Small intestine (tissue), 7 donors: Measurements from ENCODE around the gene CLCA2. TPM values are rescaled to one million over a fixed set of nuclear protein-coding genes. Genes with fewer than 3 reads are reported as not detected.

Experiments
- DNase-seq, 2 donors: peaks; one replicate each; pipeline versions ENCODE4 v3.0.0 to v3.0.0-alpha.2; 2013
- FAIRE-seq: peaks from 2 replicates; lab custom pipeline; 2012; peaks lifted over from hg19 to GRCh38; lab: Jason Lieb, UNC
- H3K27ac ChIP-seq, 3 donors: one replicate each; pipeline ENCODE4 v1.5.1; 2013; ENCODE audit warnings: low read length in 2 of 3, mild to moderate bottlenecking in 2 of 3, control low read depth in 1 of 3, inconsistent platforms in 1 of 3, low read depth in 1 of 3, moderate library complexity in 1 of 3
- H3K27me3 ChIP-seq, 3 donors: one replicate each; pipeline ENCODE4 v1.6.1; 2013; ENCODE audit warnings: low read length in 3 of 3, inconsistent platforms in 1 of 3; ENCODE audit not compliant: control insufficient read depth in 3 of 3, insufficient read depth in 3 of 3
- H3K36me3 ChIP-seq, 3 donors: one replicate each; pipeline ENCODE4 v1.6.1; 2013; ENCODE audit warnings: low read length in 3 of 3, inconsistent platforms in 1 of 3, low read depth in 1 of 3, mild to moderate bottlenecking in 1 of 3, moderate library complexity in 1 of 3; ENCODE audit not compliant: control insufficient read depth in 3 of 3, insufficient read depth in 2 of 3
- H3K4me1 ChIP-seq, 3 donors: one replicate each; pipeline ENCODE4 v1.6.1; 2013; ENCODE audit warnings: low read length in 2 of 3, inconsistent platforms in 1 of 3, low read depth in 1 of 3, mild to moderate bottlenecking in 1 of 3, moderate library complexity in 1 of 3; ENCODE audit not compliant: control insufficient read depth in 3 of 3, insufficient read depth in 2 of 3
- H3K4me3 ChIP-seq, 3 donors: one replicate each; pipeline ENCODE4 v1.5.1; 2013; ENCODE audit warnings: low read length in 3 of 3, control low read depth in 1 of 3, inconsistent platforms in 1 of 3, low read depth in 1 of 3, mild to moderate bottlenecking in 1 of 3, moderate library complexity in 1 of 3
- H3K9me3 ChIP-seq, 2 donors: one replicate each; pipeline ENCODE4 v1.6.1; 2013; ENCODE audit warnings: low read depth in 1 of 2, low read length in 1 of 2; ENCODE audit not compliant: control insufficient read depth in 2 of 2, insufficient read depth in 1 of 2
- WGBS, 3 donors: extraction: QIAGEN DNeasy Blood & Tissue Kit; methylation state at CpG; one replicate each; pipeline ENCODE4 v1.1.7; 2013; 5-methylcytosine and 5-hydroxymethylcytosine counted together
- polyA plus RNA-seq, 4 donors: library from polyadenylated mRNA; stranded (reverse) in 3 of 4; unstranded in 1 of 4; fragments of 200-250 nt in 3 of 4; fragments of 120-200 nt in 1 of 4; gene quantifications; one replicate each; pipeline versions ENCODE4 v1.2.1 to v1.2.3, GENCODE V29; 2013
- donor health status: healthy with polysubstance abuse.
- donor health status: control.
- donor health status: control.
- donor health status: Bipolar disorder and iron deficiency.
- donor health status: healthy.

Gene CLCA2
- polyA plus RNA-seq, 4 donors, result 0.37 to 4.7 (median 0.91) TPM

DNA sequence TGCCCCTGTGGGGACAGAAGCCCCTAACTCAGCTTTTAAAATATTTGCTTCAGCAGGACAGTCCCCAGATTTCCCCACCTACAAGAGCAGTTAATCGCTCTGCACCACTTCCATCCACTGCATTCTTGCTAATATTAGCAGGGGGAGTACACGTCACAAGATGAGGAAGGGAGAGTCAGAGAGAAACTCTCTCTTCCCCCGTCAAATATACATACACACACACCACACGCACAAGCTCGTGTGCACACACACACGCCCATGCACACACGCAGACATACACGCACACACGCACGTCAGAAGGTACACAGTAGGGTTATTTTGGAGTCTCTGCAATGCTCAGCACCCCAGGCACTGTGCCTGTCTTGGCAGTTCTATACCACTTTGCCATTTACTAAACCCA, 46.9 kb downstream of the CLCA2 start:
- Histone ChIP-seq H3K27ac (no peak overlapping the region), H3K9me3 (no peaks in the 10 kb centered on the region), H3K4me3 (peak overlapping the region in 2 of 3 donors; percentile 10 to 26), H3K36me3 (no peaks in the 10 kb centered on the region), H3K27me3 (no peaks in the 10 kb centered on the region), H3K4me1 (no peaks in the 10 kb centered on the region)
- WGBS, 3 donors, result 79 to 86% (median 80%) methylated on average over 10 of the region's 10 CpGs
- FAIRE-seq (no peak), DNase-seq (no peak)

GRCh38 chr1:86471291-86471690, 47.3 kb downstream of the CLCA2 start:
- DNase-seq, result no peak
- no peak overlapping the region for H3K27ac ChIP-seq
- H3K9me3 ChIP-seq, result no peaks in the 10 kb centered on the region
- H3K4me3 ChIP-seq, result peak overlapping the region in 1 of 3 donors; percentile 10
- H3K4me1 ChIP-seq, result no peaks in the 10 kb centered on the region
- FAIRE-seq, result no peak
- no peaks in the 10 kb centered on the region for H3K27me3 ChIP-seq
- H3K36me3 ChIP-seq, result no peaks in the 10 kb centered on the region

GRCh38 chr1:86472152-86472551, 48.2 kb downstream of the CLCA2 start:
- Histone ChIP-seq H3K27me3 (no peaks in the 10 kb centered on the region), H3K4me3 (peak overlapping the region in 1 of 3 donors; percentile 7), H3K36me3 (no peaks in the 10 kb centered on the region), H3K27ac (no peak overlapping the region), H3K9me3 (no peaks in the 10 kb centered on the region), H3K4me1 (no peaks in the 10 kb centered on the region)
- FAIRE-seq (no peak), DNase-seq (no peak)
- WGBS, 3 donors, result 51 to 70% (median 60%) methylated on average over 4 of the region's 4 CpGs

DNA sequence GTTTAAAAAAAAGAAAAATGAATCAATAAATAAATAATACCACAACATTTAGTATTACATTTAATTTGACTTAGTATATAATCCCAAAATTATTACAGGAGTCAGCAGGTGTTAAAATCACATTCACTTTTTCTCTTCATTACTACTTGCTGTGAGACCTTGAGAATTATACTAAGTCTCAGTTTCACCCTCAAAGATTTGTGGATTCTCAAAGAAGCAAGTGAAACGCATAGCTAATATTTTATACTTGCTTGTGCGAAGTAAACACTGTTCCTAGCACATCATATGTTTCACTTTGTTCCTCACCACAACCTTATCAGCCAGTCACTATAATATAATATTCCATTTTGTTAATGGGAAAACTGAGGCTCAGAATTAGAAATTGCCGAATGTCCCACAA, 48.8 kb downstream of the CLCA2 start:
- 68 to 85% (median 75%) methylated on average over 3 of the region's 3 CpGs for WGBS, 3 donors

DNA sequence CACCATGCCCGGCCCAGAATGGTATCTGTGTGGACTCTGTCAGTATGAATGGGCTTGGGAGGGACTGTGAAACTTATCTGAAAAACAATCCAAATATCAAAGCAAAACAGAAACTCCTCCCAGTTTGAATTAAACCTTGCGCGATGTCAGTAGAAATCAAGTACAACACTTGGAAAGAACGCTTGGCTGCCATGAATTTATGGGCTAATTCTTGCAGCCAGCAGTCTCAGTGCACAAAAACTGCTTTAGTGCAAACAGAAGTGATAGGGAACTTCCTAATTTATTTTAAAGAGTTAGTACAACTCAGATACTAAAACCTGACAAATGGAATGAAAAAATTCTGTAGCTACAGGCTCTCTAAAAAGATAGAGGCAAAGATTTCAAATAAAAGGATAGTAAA, 53.3 kb downstream of the CLCA2 start:
- no peaks in the 10 kb centered on the region for H3K36me3 ChIP-seq
- no peak for DNase-seq
- no peaks in the 10 kb centered on the region for H3K27me3 ChIP-seq
- H3K4me1 ChIP-seq, result no peaks in the 10 kb centered on the region
- no peak overlapping the region for H3K4me3 ChIP-seq
- no peaks in the 10 kb centered on the region for H3K9me3 ChIP-seq
- no peak overlapping the region for H3K27ac ChIP-seq
- WGBS, 3 donors, result 75 to 77% (median 75%) methylated on average over 4 of the region's 4 CpGs
- no peak for FAIRE-seq

More for the DNA sequence above, 48.8 kb downstream of the CLCA2 start:
- H3K9me3 ChIP-seq, result no peaks in the 10 kb centered on the region
- no peaks in the 10 kb centered on the region for H3K27me3 ChIP-seq
- no peaks in the 10 kb centered on the region for H3K4me1 ChIP-seq
- H3K36me3 ChIP-seq, result no peaks in the 10 kb centered on the region
- H3K27ac ChIP-seq, result no peak overlapping the region
- peak overlapping the region in 1 of 3 donors; percentile 4 for H3K4me3 ChIP-seq
- FAIRE-seq (peak; percentile 33), DNase-seq (no peak)

DNA sequence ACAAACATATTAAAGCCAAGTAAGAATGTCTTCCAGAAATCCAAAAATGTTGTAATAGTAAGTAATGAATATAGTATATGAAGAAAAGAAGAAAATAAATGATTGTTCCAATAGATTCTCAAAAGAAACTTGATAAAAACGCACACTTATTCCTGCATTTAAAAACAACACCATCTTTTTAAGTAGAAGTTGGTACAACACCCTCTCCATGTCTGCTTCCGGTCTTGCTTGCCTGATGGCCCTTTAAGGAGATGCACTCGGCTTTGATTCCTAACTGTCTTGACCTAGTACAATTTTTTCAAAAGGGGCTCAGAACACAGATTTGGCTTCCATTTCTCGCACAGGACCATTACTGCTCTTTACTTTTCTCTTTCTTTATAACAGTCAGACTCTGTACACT, 53.7 kb downstream of the CLCA2 start:
- Histone ChIP-seq H3K9me3 (no peaks in the 10 kb centered on the region), H3K27me3 (no peaks in the 10 kb centered on the region), H3K36me3 (no peaks in the 10 kb centered on the region), H3K4me3 (no peak overlapping the region), H3K27ac (no peak overlapping the region), H3K4me1 (no peaks in the 10 kb centered on the region)
- FAIRE-seq (no peak), DNase-seq (no peak)
- WGBS, 3 donors, result 81 to 90% (median 88%) methylated on average over 4 of the region's 4 CpGs

- WGBS, 3 donors, result 73 to 87% (median 79%) methylated on average over 5 of the region's 5 CpGs
- no peak for FAIRE-seq
- Histone ChIP-seq H3K27ac (no peak overlapping the region), H3K4me1 (no peaks in the 10 kb centered on the region), H3K9me3 (no peaks in the 10 kb centered on the region), H3K4me3 (no peak overlapping the region), H3K36me3 (no peaks in the 10 kb centered on the region), H3K27me3 (no peaks in the 10 kb centered on the region)
- no peak for DNase-seq
Observed at GRCh38 chr1:86478416-86479156, 54.6 kb downstream of the CLCA2 start.

GRCh38 chr1:86481966-86482365, 58.0 kb downstream of the CLCA2 start:
- 43 to 69% (median 58%) methylated on average over 4 of the region's 4 CpGs for WGBS, 3 donors
- Histone ChIP-seq H3K27ac (no peak overlapping the region), H3K9me3 (no peaks in the 10 kb centered on the region), H3K4me3 (no peak overlapping the region), H3K27me3 (no peaks in the 10 kb centered on the region), H3K4me1 (no peaks in the 10 kb centered on the region), H3K36me3 (no peaks in the 10 kb centered on the region)
- DNase-seq, result peak in 1 of 2 donors; percentile 61
- FAIRE-seq, result no peak
